H9 (cell line): Measurements from ENCODE around the gene CHID1. TPM values are rescaled to one million over a fixed set of nuclear protein-coding genes. Genes with fewer than 3 reads are reported as not detected.

Experiments
- DNase-seq: peaks from one replicate; pipeline ENCODE4 v3.0.0-alpha.2; 2017
- H2AFZ ChIP-seq: one replicate; pipeline ENCODE4 v1.6.1; 2013; ENCODE audit warnings: mild to moderate bottlenecking, low read length, control low read depth, moderate library complexity
- H2AK5ac ChIP-seq: 2 replicates; pipeline ENCODE4 v1.6.1; 2013; ENCODE audit warnings: low read length, control low read depth, mixed read lengths; ENCODE audit not compliant: insufficient read length
- H2BK120ac ChIP-seq: one replicate; pipeline ENCODE4 v1.6.1; 2013; ENCODE audit warnings: low read depth, mild to moderate bottlenecking, low read length, control low read depth, inconsistent platforms; ENCODE audit not compliant: poor library complexity, severe bottlenecking
- H2BK12ac ChIP-seq: 2 replicates; pipeline ENCODE4 v1.6.1; 2013; ENCODE audit warnings: low read length, control low read depth, mixed read lengths, low read depth; ENCODE audit not compliant: insufficient read length
- H2BK15ac ChIP-seq: 2 replicates; pipeline ENCODE4 v1.6.1; 2013; ENCODE audit warnings: low read depth, low read length, control low read depth
- H2BK20ac ChIP-seq: one replicate; pipeline ENCODE4 v1.6.1; 2013; ENCODE audit warnings: low read depth, mild to moderate bottlenecking, low read length, control low read depth, inconsistent platforms; ENCODE audit not compliant: poor library complexity, severe bottlenecking
- H2BK5ac ChIP-seq: 2 replicates; pipeline ENCODE4 v1.6.1; 2013; ENCODE audit warnings: low read length, control low read depth, mixed read lengths; ENCODE audit not compliant: insufficient read length
- H3K14ac ChIP-seq: 2 replicates; pipeline ENCODE4 v1.6.1; 2013; ENCODE audit warnings: low read length, control low read depth; ENCODE audit not compliant: insufficient read depth
- H3K18ac ChIP-seq: 2 replicates; pipeline ENCODE4 v1.6.1; 2013; ENCODE audit warnings: low read depth, mild to moderate bottlenecking, mixed read lengths, low read length, control low read depth; ENCODE audit not compliant: insufficient read length
- H3K23ac ChIP-seq: 2 replicates; pipeline ENCODE4 v1.6.1; 2013; ENCODE audit warnings: low read length, control low read depth, mixed read lengths, low read depth; ENCODE audit not compliant: insufficient read length
- H3K23me2 ChIP-seq: 2 replicates; pipeline ENCODE4 v1.6.1; 2013; ENCODE audit warnings: low read depth, mild to moderate bottlenecking, mixed read lengths, low read length, control low read depth; ENCODE audit not compliant: insufficient read length, poor library complexity, severe bottlenecking
- H3K27ac ChIP-seq: 2 replicates; pipeline ENCODE4 v1.5.1; 2013; ENCODE audit warnings: low read length, control low read depth, mixed read lengths, low read depth; ENCODE audit not compliant: insufficient read length
- H3K27me3 ChIP-seq: 2 replicates; pipeline ENCODE4 v1.6.1; 2013; ENCODE audit warnings: low read length, control low read depth, inconsistent platforms; ENCODE audit not compliant: insufficient read depth
- H3K4ac ChIP-seq: 2 replicates; pipeline ENCODE4 v1.6.1; 2013; ENCODE audit warnings: low read depth, mild to moderate bottlenecking, control low read depth, inconsistent platforms, low read length, moderate library complexity
- H3K4me1 ChIP-seq: 2 replicates; pipeline ENCODE4 v1.6.1; 2013; ENCODE audit warnings: low read length, control low read depth, inconsistent platforms; ENCODE audit not compliant: insufficient read depth
- H3K4me2 ChIP-seq: 2 replicates; pipeline ENCODE4 v1.6.1; 2013; ENCODE audit warnings: low read length, control low read depth, mixed read lengths; ENCODE audit not compliant: insufficient read length, insufficient read depth
- H3K56ac ChIP-seq: 2 replicates; pipeline ENCODE4 v1.6.1; 2013; ENCODE audit warnings: low read depth, mild to moderate bottlenecking, mixed read lengths, low read length, control low read depth; ENCODE audit not compliant: insufficient read length
- H3K79me1 ChIP-seq: 2 replicates; pipeline ENCODE4 v1.6.1; 2013; ENCODE audit warnings: low read depth, mild to moderate bottlenecking, moderate library complexity, low read length, control low read depth, inconsistent platforms; ENCODE audit not compliant: insufficient read depth, poor library complexity, severe bottlenecking
- H3K79me2 ChIP-seq: 2 replicates; pipeline ENCODE4 v1.6.1; 2013; ENCODE audit warnings: low read length, control low read depth, inconsistent platforms; ENCODE audit not compliant: insufficient read depth
- H3K9ac ChIP-seq: 2 replicates; pipeline ENCODE4 v1.6.1; 2013; ENCODE audit warnings: low read length, control low read depth, mixed read lengths; ENCODE audit not compliant: insufficient read length; ENCODE audit errors: extremely low read depth
- H3K9me3 ChIP-seq: one replicate; pipeline ENCODE4 v1.6.1; 2013; ENCODE audit warnings: low read depth, low read length, inconsistent platforms; ENCODE audit not compliant: control insufficient read depth
- H3T11ph ChIP-seq: one replicate; pipeline ENCODE4 v1.6.1; 2013; ENCODE audit warnings: mild to moderate bottlenecking, low read length, control low read depth, inconsistent platforms
- H4K20me1 ChIP-seq: one replicate; pipeline ENCODE4 v1.6.1; 2013; ENCODE audit not compliant: control insufficient read depth, insufficient read length, insufficient read depth
- H4K5ac ChIP-seq: 2 replicates; pipeline ENCODE4 v1.6.1; 2013; ENCODE audit warnings: low read depth, mild to moderate bottlenecking, mixed read lengths, low read length, control low read depth; ENCODE audit not compliant: insufficient read length
- H4K8ac ChIP-seq: replicated peaks from 2 replicates; pipeline ENCODE4 v1.6.1; 2013; ENCODE audit warnings: low read length, control low read depth, mixed read lengths, low read depth; ENCODE audit not compliant: insufficient read length
- H4K91ac ChIP-seq: 2 replicates; pipeline ENCODE4 v1.6.1; 2013; ENCODE audit warnings: low read depth, mild to moderate bottlenecking, moderate library complexity, mixed read lengths, low read length, control low read depth; ENCODE audit not compliant: insufficient read length
- H3K27ac Mint-ChIP-seq, 3 experiments: 2 replicates in 2 of 3; 3 replicates in 1 of 3; pipeline ENCODE4 v1.8.0; 2020 to 2021; ENCODE audit warnings: mixed read lengths in 3 of 3, mild to moderate bottlenecking in 1 of 3, moderate library complexity in 1 of 3
- H3K27me3 Mint-ChIP-seq: 2 replicates; pipeline ENCODE4 v1.8.0; 2021; ENCODE audit warnings: low read depth, mild to moderate bottlenecking, moderate library complexity, mixed read lengths
- H3K36me3 Mint-ChIP-seq, 3 experiments: 2 replicates in 2 of 3; 3 replicates in 1 of 3; pipeline ENCODE4 v1.8.0; 2020 to 2021; ENCODE audit warnings: low read depth in 3 of 3, mixed read lengths in 3 of 3; ENCODE audit not compliant: insufficient read depth in 1 of 3
- H3K4me1 Mint-ChIP-seq, 2 experiments: 2 replicates each; pipeline ENCODE4 v1.8.0; 2020; ENCODE audit warnings: mixed read lengths in 2 of 2
- H3K4me3 Mint-ChIP-seq, 2 experiments: 2 replicates in 1 of 2; 3 replicates in 1 of 2; pipeline ENCODE4 v1.8.0; 2020 to 2021; ENCODE audit warnings: mild to moderate bottlenecking in 2 of 2, mixed read lengths in 2 of 2, moderate library complexity in 1 of 2
- H3K9me3 Mint-ChIP-seq, 2 experiments: 2 replicates in 1 of 2; 3 replicates in 1 of 2; pipeline ENCODE4 v1.8.0; 2020; ENCODE audit warnings: mild to moderate bottlenecking in 2 of 2, mixed read lengths in 2 of 2, moderate library complexity in 1 of 2
- CTCF ChIP-seq: fragments of 200-600 bp; sonication (generic); conservative IDR thresholded peaks from 3 replicates; pipeline ENCODE4 v1.8.0; 2021; ENCODE audit warnings: antibody characterized with exemption, mild to moderate bottlenecking
- WGBS: extraction: QIAGEN DNeasy Blood & Tissue Kit; methylation state at CpG from one replicate; pipeline ENCODE4 v1.1.7; 2013; ENCODE audit warnings: missing lambda C conversion rate, low lambda C conversion rate, mixed read lengths; ENCODE audit not compliant: insufficient read length; ENCODE audit errors: extremely low coverage; 5-methylcytosine and 5-hydroxymethylcytosine counted together
- total RNA-seq: library from RNA; stranded (reverse); gene quantifications from 2 replicates; pipeline ENCODE4 v1.2.1, GENCODE V29; 2021

CHID1 gene
- total RNA-seq, 1 experiment from 2014 or later, result 89.4 TPM

GRCh38 chr11:872799-873198 is 37.8 kb downstream of the CHID1 start:
- no peak for DNase-seq
- H2BK120ac ChIP-seq, result no peak overlapping the region
- no peaks in the 10 kb centered on the region for H3K79me2 ChIP-seq
- H2BK20ac ChIP-seq, result no peak overlapping the region
- H3K9ac ChIP-seq, result no peak overlapping the region
- H2BK5ac ChIP-seq, result no peak overlapping the region
- H3K14ac ChIP-seq, result no peak overlapping the region; the same call in 1 of the 2 replicates
- no peak overlapping the region for H4K91ac ChIP-seq
- no peak overlapping the region for H4K5ac ChIP-seq
- no peaks in the 10 kb centered on the region for H3K23me2 ChIP-seq
- peaks cover 16 to 41% (median 40%) of the 10 kb centered on the region in 3 experiments for H3K36me3 Mint-ChIP-seq
- H3K4me1 Mint-ChIP-seq, result peaks cover 5 to 8% of the 10 kb centered on the region in 2 experiments
- no peak overlapping the region for H3K18ac ChIP-seq
- H3T11ph ChIP-seq, result no peak overlapping the region
- H3K56ac ChIP-seq, result no peak overlapping the region
- TF ChIP-seq CTCF, result no peak
- WGBS, result no CpG with 5 or more reads among the region's 9 CpGs
- H2AK5ac ChIP-seq, result no peak overlapping the region
- no peak overlapping the region for H3K27ac ChIP-seq
- H3K27ac Mint-ChIP-seq, result no peak overlapping the region
- H3K9me3 Mint-ChIP-seq, result no peaks in the 10 kb centered on the region
- H3K23ac ChIP-seq, result no peak overlapping the region
- no peaks in the 10 kb centered on the region for H4K20me1 ChIP-seq
- no peak overlapping the region for H3K4me3 Mint-ChIP-seq
- H2AFZ ChIP-seq, result no peak overlapping the region
- H3K27me3 Mint-ChIP-seq, result peaks cover 3% of the 10 kb centered on the region; the same call in 1 of the 2 replicates
- H3K27me3 ChIP-seq, result no peaks in the 10 kb centered on the region
- H2BK12ac ChIP-seq, result no peak overlapping the region
- no peaks in the 10 kb centered on the region for H3K79me1 ChIP-seq
- 0 out of 2 replicates have a peak, but pooled peaks cover under 1% of the 10 kb centered on the region for H3K4me1 ChIP-seq
- H3K4ac ChIP-seq, result no peak overlapping the region
- H4K8ac ChIP-seq, result no peak overlapping the region
- no peak overlapping the region for H3K4me2 ChIP-seq
- H2BK15ac ChIP-seq, result no peak overlapping the region
- no peaks in the 10 kb centered on the region for H3K9me3 ChIP-seq
